GM12801 (cell line): ENCODE data around the gene SIL1.

Experiments
- CTCF ChIP-seq: IDR thresholded peaks from one replicate; pipeline ENCODE4 v1.5.1; 2011; ENCODE audit warnings: control low read depth; ENCODE audit not compliant: insufficient read length; ENCODE audit errors: extremely low read depth

Gene SIL1

GRCh38 chr5:138909734-138910133, 288.4 kb downstream of the SIL1 start:
- no peak for TF ChIP-seq CTCF

- TF ChIP-seq CTCF: no peak
Measured at GRCh38 chr5:138905541-138905940, 292.6 kb downstream of the SIL1 start.

- TF ChIP-seq CTCF: no peak
Measured at GRCh38 chr5:138903130-138903775, 294.9 kb downstream of the SIL1 start.

- TF ChIP-seq CTCF: no peak
Measured at GRCh38 chr5:138901716-138902115, 296.5 kb downstream of the SIL1 start.

- TF ChIP-seq CTCF: no peak
Measured at GRCh38 chr5:138900281-138900965, 297.7 kb downstream of the SIL1 start.

- no peak for TF ChIP-seq CTCF
Measured at GRCh38 chr5:138898742-138899141, 299.4 kb downstream of the SIL1 start.

GRCh38 chr5:138898299-138898698, 299.9 kb downstream of the SIL1 start:
- no peak for TF ChIP-seq CTCF
